Transverse colon (tissue), 4 donors: ENCODE results near the gene IL17C.
"Not testable (repeated sequence)": the region's sequence is repeated elsewhere in the genome, so short reads cannot be mapped to it uniquely, and the experiment has no call there.

Source experiments
- EP300 ChIP-seq: sonication (generic); formaldehyde crosslinking; IDR thresholded peaks from one replicate; pipeline ENCODE4 v1.6.1; 2017; ENCODE audit warnings: antibody characterized with exemption, low read depth
- POLR2AphosphoS5 ChIP-seq, 3 donors: sonication (generic); formaldehyde crosslinking; IDR thresholded peaks; one replicate each; pipeline ENCODE4 v1.6.1; 2016; ENCODE audit warnings: antibody characterized with exemption in 3 of 3
- TF ChIP-seq, protein P1 (sequence below), 5 experiments: fragments of 200-600 bp in 3 of 5; fragments of 450-650 bp in 2 of 5; sonication (generic) in 3 of 5; IDR thresholded peaks; 1 replicate in 2 of 5; 2 replicates in 3 of 5; pipeline ENCODE4 v1.5.1; 2016 to 2017; ENCODE audit warnings: antibody characterized with exemption in 5 of 5, inconsistent platforms in 3 of 5, mild to moderate bottlenecking in 2 of 5, moderate library complexity in 1 of 5

DNA sequence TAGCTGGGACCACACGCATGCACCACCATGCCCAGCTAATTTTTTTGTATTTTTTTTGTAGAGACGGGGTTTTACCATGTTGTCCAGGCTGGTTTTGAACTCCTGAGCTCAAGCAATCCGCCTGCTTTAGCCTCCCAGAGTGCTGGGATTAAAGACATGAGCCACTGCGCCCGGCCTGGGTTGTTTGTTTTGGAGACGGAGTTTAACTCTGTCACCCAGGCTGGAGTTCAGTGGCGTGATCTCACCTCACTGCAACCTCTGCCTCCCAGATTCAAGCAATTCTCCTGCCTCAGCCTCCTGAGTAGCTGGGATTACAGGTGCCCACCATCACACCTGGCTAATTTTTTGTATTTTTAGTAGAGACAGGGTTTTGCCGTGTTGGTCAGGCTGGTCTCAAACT is 28.9 kb upstream of the IL17C start:
- not testable (repeated sequence) for TF ChIP-seq POLR2AphosphoS5 (IDR thresholded peaks at IDR 0.05); EP300
- TF ChIP-seq, protein P1, sequence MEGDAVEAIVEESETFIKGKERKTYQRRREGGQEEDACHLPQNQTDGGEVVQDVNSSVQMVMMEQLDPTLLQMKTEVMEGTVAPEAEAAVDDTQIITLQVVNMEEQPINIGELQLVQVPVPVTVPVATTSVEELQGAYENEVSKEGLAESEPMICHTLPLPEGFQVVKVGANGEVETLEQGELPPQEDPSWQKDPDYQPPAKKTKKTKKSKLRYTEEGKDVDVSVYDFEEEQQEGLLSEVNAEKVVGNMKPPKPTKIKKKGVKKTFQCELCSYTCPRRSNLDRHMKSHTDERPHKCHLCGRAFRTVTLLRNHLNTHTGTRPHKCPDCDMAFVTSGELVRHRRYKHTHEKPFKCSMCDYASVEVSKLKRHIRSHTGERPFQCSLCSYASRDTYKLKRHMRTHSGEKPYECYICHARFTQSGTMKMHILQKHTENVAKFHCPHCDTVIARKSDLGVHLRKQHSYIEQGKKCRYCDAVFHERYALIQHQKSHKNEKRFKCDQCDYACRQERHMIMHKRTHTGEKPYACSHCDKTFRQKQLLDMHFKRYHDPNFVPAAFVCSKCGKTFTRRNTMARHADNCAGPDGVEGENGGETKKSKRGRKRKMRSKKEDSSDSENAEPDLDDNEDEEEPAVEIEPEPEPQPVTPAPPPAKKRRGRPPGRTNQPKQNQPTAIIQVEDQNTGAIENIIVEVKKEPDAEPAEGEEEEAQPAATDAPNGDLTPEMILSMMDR (IDR thresholded peaks at IDR 0.05): not testable (repeated sequence)
